Measurements from ENCODE around the gene ALDH4A1. TPM values are rescaled to one million over a fixed set of nuclear protein-coding genes. Genes with fewer than 3 reads are reported as not detected.

ALDH4A1 gene
- total and polyA plus RNA-seq, 10 of the 15 experiments (the other 5 are each of a cell fraction or from before 2014, with no cell fraction given): 0.06 to 25.5 (median 13.0) TPM

GRCh38 chr1:18859560-18859959 is 42.8 kb downstream of the ALDH4A1 start, which contains the start of gene TAS1R2 (continued):
- TF ChIP-seq WRNIP1 (IDR thresholded peaks at IDR 0.05; ENCODE audit: borderline replicate concordance, low read depth, low read length): no peak
- TF ChIP-seq, protein P1, sequence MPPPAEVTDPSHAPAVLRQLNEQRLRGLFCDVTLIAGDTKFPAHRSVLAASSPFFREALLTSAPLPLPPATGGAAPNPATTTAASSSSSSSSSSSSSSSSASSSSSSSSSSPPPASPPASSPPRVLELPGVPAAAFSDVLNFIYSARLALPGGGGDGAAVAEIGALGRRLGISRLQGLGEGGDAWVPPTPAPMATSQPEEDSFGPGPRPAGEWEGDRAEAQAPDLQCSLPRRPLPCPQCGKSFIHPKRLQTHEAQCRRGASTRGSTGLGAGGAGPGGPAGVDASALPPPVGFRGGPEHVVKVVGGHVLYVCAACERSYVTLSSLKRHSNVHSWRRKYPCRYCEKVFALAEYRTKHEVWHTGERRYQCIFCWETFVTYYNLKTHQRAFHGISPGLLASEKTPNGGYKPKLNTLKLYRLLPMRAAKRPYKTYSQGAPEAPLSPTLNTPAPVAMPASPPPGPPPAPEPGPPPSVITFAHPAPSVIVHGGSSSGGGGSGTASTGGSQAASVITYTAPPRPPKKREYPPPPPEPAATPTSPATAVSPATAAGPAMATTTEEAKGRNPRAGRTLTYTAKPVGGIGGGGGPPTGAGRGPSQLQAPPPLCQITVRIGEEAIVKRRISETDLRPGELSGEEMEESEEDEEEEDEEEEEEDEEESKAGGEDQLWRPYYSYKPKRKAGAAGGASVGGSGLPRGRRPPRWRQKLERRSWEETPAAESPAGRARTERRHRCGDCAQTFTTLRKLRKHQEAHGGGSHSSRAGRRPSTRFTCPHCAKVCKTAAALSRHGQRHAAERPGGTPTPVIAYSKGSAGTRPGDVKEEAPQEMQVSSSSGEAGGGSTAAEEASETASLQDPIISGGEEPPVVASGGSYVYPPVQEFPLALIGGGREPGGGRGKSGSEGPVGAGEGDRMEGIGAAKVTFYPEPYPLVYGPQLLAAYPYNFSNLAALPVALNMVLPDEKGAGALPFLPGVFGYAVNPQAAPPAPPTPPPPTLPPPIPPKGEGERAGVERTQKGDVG (CRISPR knock-in tag; IDR thresholded peaks at IDR 0.05): no peak
- no peak for TF ChIP-seq ZNF622 (IDR thresholded peaks at IDR 0.05)
- TF ChIP-seq NKRF (conservative IDR thresholded peaks at IDR 0.05): no peak
- no peak for TF ChIP-seq SIX5 (IDR thresholded peaks at IDR 0.05; ENCODE audit: low read depth, low read length, severe bottlenecking)
- TF ChIP-seq JUND (IDR thresholded peaks at IDR 0.05; ENCODE audit: low read depth, low read length): no peak

DNA sequence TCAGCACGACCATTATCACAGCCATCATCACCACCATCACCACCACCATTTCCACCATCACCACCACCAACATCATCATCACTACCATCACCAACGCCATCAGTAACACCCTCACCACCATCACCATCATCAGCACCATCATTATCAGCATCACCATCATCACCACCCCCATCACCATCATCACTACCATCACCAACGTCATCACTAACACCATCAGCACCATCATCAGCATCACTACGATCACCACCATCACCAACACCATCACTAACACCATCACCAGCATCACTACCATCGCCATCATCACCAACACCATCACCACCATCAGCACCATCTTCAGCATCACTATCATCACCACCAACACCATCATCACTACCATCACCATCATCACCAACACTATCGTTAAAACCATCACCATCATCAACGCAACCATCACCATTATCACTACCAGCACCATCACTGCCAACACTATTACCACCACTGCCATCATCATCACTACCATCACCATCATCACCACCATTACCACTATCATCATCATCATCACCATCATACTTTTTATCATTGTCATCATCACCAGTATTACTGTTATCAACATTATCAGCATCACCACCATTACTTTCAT is 44.2 kb downstream of the ALDH4A1 start:
- H3K4me1 ChIP-seq (ENCODE audit: control insufficient read depth, insufficient read depth, low read length): no peaks in the 10 kb centered on the region
- H3K9ac ChIP-seq (ENCODE audit: control insufficient read depth, insufficient read depth, low read length): no peak overlapping the region
- SMC1A ChIA-PET (ENCODE audit: uncharacterized antibody, unreplicated experiment): no interaction called here
- ATAC-seq (no peak), FAIRE-seq (no peak), DNase-seq (ENCODE audit: low read depth, low spot score) (no peak)
- intact Hi-C loops (cut with micrococcal nuclease; ENCODE audit: unreplicated experiment): no loop called here
- H2AFZ ChIP-seq (ENCODE audit: control insufficient read depth, low read depth, low read length): no peak overlapping the region
- RAD21 ChIA-PET (ENCODE audit: unreplicated experiment): no interaction called here
- H3K4me2 ChIP-seq (ENCODE audit: control insufficient read depth, insufficient read depth): no peak overlapping the region
- no peaks in the 10 kb centered on the region for H3K9me3 ChIP-seq (replicated peaks; ENCODE audit: control insufficient read depth, insufficient read depth, low read length)
- H3K27me3 ChIP-seq (replicated peaks in 1 of 2; ENCODE audit: control insufficient read depth in 2 of 2, insufficient read depth in 2 of 2, low read length in 1 of 2): no peaks in the 10 kb centered on the region
- in situ Hi-C loops (cut with MboI): no loop called here
- 32% methylated on average over 7 of the region's 7 CpGs for WGBS (ENCODE audit: insufficient coverage, insufficient replicate concordance, low lambda C conversion rate, missing lambda C conversion rate)
- H3K36me3 ChIP-seq (ENCODE audit: control insufficient read depth in 2 of 2, insufficient read depth in 2 of 2, low read length in 1 of 2): no peaks in the 10 kb centered on the region
- H3K4me3 ChIP-seq: no peak overlapping the region
- no peak overlapping the region for H3K27ac ChIP-seq (ENCODE audit: control insufficient read depth, insufficient read depth)
- CTCF ChIA-PET: no interaction called here
- POLR2A ChIA-PET: no interaction called here
- no peaks in the 10 kb centered on the region for H3K79me2 ChIP-seq (ENCODE audit: control insufficient read depth, insufficient read depth, low read length)
- H4K20me1 ChIP-seq (ENCODE audit: control insufficient read depth, insufficient read depth): no peaks in the 10 kb centered on the region
- BruUV-seq (replicated peaks): no TSS peak
- TF ChIP-seq CHD1 (IDR thresholded peaks at IDR 0.05; ENCODE audit: low read depth, low read length): no peak
- TF ChIP-seq TARDBP (IDR thresholded peaks at IDR 0.05; ENCODE audit: borderline replicate concordance): no peak
- no peak for TF ChIP-seq BCL11A (IDR thresholded peaks at IDR 0.05; ENCODE audit: low read depth, low read length)
- TF ChIP-seq KDM1A (IDR thresholded peaks at IDR 0.05; ENCODE audit: borderline replicate concordance): no peak
